Activated CD8-positive, alpha-beta T cell treated with anti-CD3 and anti-CD28 coated beads, Interleukin-2, amount 10 ng/mL, durations not matched to agents 7 days and 5 days (primary cell): ENCODE data around the gene ZNF132. TPM values are rescaled to one million over a fixed set of nuclear protein-coding genes. Genes with fewer than 3 reads are reported as not detected.
A peak's percentile ranks its signal among the peaks of the same experiment; 100 is the strongest.

Experiments
- ATAC-seq: fragments of 150-1000 bp; cut with Tn5 transposase; one replicate; pipeline ENCODE4 v1.10.0; 2021; ENCODE audit warnings: moderate library complexity
- CTCF ChIA-PET: fragments of 350-600 bp; sonication (Branson Sonifier 250); formaldehyde crosslinking; loops from one replicate; lab custom pipeline; 2021; ENCODE audit warnings: antibody characterized with exemption; lab: Charles Lee
- POLR2A ChIA-PET: fragments of 350-600 bp; sonication (Branson Sonifier 250); formaldehyde crosslinking; loops from one replicate; lab custom pipeline; 2021; ENCODE audit warnings: antibody characterized with exemption; lab: Charles Lee
- DNase-seq: peaks from one replicate; pipeline ENCODE4 v3.0.0-alpha.2; 2020
- H3K27ac Mint-ChIP-seq: one replicate; pipeline ENCODE4 v1.8.0; 2021; ENCODE audit warnings: mild to moderate bottlenecking, mixed read lengths
- H3K27me3 Mint-ChIP-seq: one replicate; pipeline ENCODE4 v1.8.0; 2021; ENCODE audit warnings: low read depth, mixed read lengths
- H3K36me3 Mint-ChIP-seq: one replicate; pipeline ENCODE4 v1.8.0; 2021; ENCODE audit warnings: low read depth, mixed read lengths
- H3K4me1 Mint-ChIP-seq: one replicate; pipeline ENCODE4 v1.8.0; 2021; ENCODE audit warnings: low read depth, mixed read lengths
- H3K4me3 Mint-ChIP-seq: one replicate; pipeline ENCODE4 v1.8.0; 2021; ENCODE audit warnings: mild to moderate bottlenecking, mixed read lengths
- H3K9me3 Mint-ChIP-seq: one replicate; pipeline ENCODE4 v1.8.0; 2022; ENCODE audit warnings: mixed read lengths; ENCODE audit not compliant: insufficient read depth
- microRNA-seq: library from miRNA; unstranded; fragments of <30 nt; microRNA quantifications from one replicate; pipeline ENCODE4 v1.2.0, GENCODE V29; 2022
- total RNA-seq, 2 experiments: library from RNA; stranded (reverse); gene quantifications; one replicate each; pipeline ENCODE4 v1.2.3, GENCODE V29; 2021

ZNF132 gene
- total RNA-seq, 2 experiments from 2014 or later, result 5.1 to 6.0 TPM

DNA sequence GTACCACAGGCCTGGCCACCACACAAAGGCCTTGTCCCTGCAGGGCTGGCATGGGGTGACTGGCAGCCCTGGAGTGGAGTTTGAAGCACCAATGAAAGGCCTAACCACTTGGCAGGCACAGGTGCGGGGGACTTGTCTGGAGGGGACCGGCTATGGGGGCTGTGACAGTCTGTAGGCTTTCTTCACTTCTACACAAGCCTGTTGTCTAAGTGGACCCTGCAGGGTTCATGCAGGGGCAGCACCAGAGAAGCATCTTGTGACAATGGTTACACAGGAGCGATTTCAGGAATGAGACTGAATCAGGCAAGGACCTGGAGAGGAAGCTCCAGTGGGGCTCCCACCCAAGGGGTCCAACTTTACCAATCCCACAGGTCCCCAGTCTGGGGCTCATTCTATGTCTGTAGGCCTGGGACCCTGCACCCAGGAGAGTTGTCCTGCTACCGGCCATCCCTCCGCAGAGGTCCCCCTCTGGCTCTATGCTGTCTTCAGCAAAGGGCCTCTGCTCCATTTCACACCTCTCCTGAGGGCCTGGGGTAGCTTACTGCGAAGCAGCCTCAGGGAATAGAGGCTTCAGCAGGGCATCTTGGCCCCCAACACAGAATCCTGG is 56.9 kb downstream of the ZNF132 start:
- H3K4me3 Mint-ChIP-seq, result peak overlapping the region; percentile 40
- peaks cover 10% of the 10 kb centered on the region for H3K36me3 Mint-ChIP-seq
- no peaks in the 10 kb centered on the region for H3K27me3 Mint-ChIP-seq
- POLR2A ChIA-PET, result no interaction called here
- no peaks in the 10 kb centered on the region for H3K9me3 Mint-ChIP-seq
- H3K27ac Mint-ChIP-seq, result peak overlapping the region; percentile 49
- no peak for DNase-seq
- H3K4me1 Mint-ChIP-seq, result peaks cover 44% of the 10 kb centered on the region
- CTCF ChIA-PET, result interaction anchor here (1.3 kb wide), 1 partner anchor 36 kb away, joined by 3 read pairs; no protein-coding TSS in a partner anchor
- no peak for ATAC-seq

Small RNA genes lying within 50 kb of the gene (microRNA-seq; reads per million reads assigned to microRNA genes)
- gene MIR4754, result not detected

Other genes starting within 250 kb of the ZNF132 start
- 10 to 100 TPM; 48.1 to 56.2 TPM for gene ZNF544, start 211.2 kb downstream of the ZNF132 start, total RNA-seq
- 1 to 10 TPM; 4.7 TPM for gene ZNF8, start 161.2 kb downstream of the ZNF132 start, total RNA-seq
- gene ERVK3-1, start 134.8 kb downstream of the ZNF132 start, total RNA-seq, result 10 to 100 TPM; 60.7 to 61.9 TPM
- gene ZSCAN22, start 113.2 kb downstream of the ZNF132 start, total RNA-seq, result 1 to 10 TPM; 4.8 to 5.2 TPM
- gene A1BG, start 86.7 kb downstream of the ZNF132 start, total RNA-seq, result 10 to 100 TPM; 14.9 to 17.5 TPM
- gene ZNF497, start 77.4 kb downstream of the ZNF132 start, total RNA-seq, result 1 to 10 TPM; 1.5 to 1.7 TPM
- 1 to 10 TPM; 1.3 to 1.5 TPM for gene ZNF837, start 59.1 kb downstream of the ZNF132 start, total RNA-seq
- 1,000 to 10,000 TPM; 1,111 to 1,173 TPM for gene RPS5, start 52.9 kb downstream of the ZNF132 start, total RNA-seq
- gene RNF225, start 44.5 kb downstream of the ZNF132 start, total RNA-seq, result under 1 TPM; 0.84 to 0.99 TPM
- gene ZNF584, start 31.5 kb downstream of the ZNF132 start, total RNA-seq, result 10 to 100 TPM in 1 of 2 experiments, 1 to 10 TPM in 1; 9.4 to 11.5 TPM
- 10 to 100 TPM; 10.6 to 12.5 TPM for gene ZNF324B, start 11.5 kb upstream of the ZNF132 start, total RNA-seq
- gene ZNF324, start 26.9 kb upstream of the ZNF132 start, total RNA-seq, result 10 to 100 TPM; 13.8 to 15.8 TPM
- 1 to 10 TPM; 6.9 to 7.8 TPM for gene ZNF446, start 36.2 kb upstream of the ZNF132 start, total RNA-seq
- 10 to 100 TPM; 12.2 to 14.4 TPM for gene SLC27A5, start 71.8 kb upstream of the ZNF132 start, total RNA-seq
- 10 to 100 TPM; 13.9 to 16.7 TPM for gene ZBTB45, start 79.7 kb upstream of the ZNF132 start, total RNA-seq
- gene TRIM28, start 103.9 kb upstream of the ZNF132 start, total RNA-seq, result 100 to 1,000 TPM; 476 to 528 TPM
- gene CHMP2A, start 115.0 kb upstream of the ZNF132 start, total RNA-seq, result 100 to 1,000 TPM; 108 to 114 TPM
- 10 to 100 TPM; 80.7 to 94.1 TPM for gene UBE2M, start 118.5 kb upstream of the ZNF132 start, total RNA-seq
- 10 to 100 TPM; 20.0 to 20.6 TPM for gene MZF1, start 133.2 kb upstream of the ZNF132 start, total RNA-seq